GM19397 (cell line): Measurements from ENCODE around the gene PLCB3.

ENCODE experiments used
- ATAC-seq: cut with Tn5 transposase; IDR thresholded peaks from one replicate; pipeline ENCODE4 v1.9.1; 2021; ENCODE audit warnings: mild to moderate bottlenecking, moderate library complexity; ENCODE audit not compliant: unreplicated experiment

The PLCB3 gene

DNA sequence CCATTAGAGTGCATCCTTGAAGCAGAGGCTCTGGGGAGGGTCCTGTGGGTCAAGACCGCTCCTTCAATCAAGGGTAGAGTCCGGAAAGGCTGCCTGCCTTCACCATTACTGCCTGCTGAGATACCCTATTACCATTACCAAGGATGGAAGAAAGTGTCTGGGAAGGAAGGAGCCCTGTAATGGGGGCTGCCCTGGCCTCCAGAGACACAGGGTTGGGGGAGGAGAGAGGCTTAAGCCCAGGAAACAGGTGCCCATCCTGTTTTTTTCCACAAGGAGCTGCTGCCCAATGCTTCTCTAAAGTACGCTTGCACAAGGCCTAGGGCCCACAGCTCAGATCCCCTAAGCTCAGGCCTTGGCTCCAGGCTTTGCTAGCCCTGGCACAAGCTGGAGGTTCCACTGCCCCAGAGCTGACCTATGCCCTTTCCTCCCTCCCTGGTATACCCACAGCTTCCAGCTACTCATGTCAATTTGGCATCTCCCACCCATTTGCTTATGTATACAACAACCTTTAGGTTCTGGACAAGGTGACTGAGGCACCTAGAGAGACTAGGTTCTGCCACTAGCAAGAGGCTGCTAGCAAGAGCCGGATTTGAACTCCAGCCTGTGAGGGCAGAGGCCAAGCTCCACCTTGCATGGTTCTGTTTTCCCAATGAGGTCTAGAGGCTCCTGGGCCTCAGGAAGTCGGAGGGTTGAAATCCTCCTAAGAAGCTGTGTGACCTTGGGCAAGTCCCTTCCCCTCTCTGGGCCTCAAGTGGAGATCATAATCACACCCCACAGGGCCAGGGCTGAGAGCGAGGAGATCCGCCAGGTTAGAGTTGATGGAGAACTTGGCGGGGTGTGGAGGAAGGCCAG, 1.5 kb upstream of the PLCB3 start:
- ATAC-seq = no peak

DNA sequence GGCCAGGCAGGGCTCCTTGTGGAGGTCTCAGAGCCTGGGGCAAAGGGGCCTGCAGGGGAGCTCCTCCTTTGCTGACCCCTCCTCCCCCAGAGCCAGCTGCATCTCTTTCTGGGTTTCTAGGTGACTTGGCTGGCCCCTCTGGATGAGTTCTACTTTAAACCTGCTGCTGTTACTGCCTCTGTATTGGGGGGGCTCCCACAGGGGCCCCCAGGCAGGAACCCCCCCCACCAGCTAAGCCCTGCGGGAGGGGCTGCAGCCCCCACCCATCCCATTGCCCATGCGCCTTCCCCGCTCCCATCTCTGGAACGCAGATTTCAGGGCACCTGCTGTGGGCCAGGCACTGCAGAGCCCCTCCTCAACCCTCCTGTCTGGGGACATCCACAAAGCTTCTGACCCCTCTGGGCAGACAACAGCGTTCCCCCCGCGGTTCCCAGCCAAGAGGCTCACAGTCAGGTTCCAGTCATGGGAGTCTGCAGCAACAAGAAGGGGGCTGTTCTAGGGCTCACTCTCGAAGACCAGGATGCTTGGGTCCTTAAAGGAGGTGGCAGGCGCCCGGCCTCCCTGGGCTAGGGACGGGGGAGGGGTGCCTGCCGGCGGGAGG, 815 bp upstream of the PLCB3 start:
- ATAC-seq = no peak

DNA sequence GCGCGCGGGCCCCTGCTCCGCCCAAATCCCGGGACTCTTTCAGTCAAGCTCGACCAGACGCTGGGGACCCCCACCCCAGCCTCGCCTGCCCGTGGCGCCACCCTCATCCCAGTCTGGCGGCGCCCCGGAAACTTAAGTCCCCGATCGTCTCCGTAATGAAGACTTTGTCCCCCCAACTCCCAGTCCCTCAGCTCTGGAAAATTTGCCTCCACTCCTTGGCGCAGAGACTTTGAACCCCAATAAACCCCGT, 348 bp downstream of the PLCB3 start:
- no peak for ATAC-seq

DNA sequence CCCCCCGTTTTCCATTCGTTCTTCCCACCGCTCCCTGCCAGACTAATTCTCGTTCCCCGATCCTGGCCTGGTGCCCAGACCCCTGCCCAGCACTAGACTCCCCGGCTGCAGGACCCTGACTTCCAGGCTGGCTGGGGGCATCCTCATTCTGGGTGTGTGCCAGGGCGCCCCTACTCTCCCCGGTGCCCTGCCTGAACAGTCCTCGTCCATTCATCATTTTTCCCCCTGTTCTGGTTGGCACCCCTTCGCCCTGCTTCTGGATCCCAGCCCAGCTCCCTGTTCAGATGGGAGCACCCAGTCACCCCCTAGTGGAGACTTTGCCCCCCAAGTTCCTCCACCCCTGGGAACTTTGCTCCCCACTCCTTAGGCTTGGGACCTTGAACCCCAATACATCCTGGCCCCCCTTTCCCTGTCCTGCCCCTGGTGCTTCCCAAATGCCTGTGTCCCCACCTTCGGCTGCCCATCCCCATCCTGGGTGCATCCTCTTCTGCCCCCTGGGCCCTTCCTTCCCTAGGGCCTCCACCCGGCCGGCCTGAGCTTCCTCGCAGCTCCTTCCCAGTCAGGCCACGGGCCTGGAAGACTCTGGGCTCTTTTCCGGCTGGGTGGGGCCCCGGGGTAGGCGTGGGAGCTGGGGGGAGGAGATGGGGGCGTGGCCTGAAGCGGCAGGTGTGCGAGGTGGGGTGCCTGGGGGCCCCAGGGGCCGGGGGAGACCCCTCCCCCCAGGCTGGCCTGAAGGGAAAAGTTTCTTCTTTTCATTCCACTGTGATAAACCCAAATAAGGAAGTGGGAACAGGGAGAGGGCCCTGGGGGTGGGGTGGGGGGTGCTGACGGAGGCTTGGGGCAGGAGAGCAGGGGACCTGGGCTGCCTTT, 908 bp downstream of the PLCB3 start:
- ATAC-seq = no peak

DNA sequence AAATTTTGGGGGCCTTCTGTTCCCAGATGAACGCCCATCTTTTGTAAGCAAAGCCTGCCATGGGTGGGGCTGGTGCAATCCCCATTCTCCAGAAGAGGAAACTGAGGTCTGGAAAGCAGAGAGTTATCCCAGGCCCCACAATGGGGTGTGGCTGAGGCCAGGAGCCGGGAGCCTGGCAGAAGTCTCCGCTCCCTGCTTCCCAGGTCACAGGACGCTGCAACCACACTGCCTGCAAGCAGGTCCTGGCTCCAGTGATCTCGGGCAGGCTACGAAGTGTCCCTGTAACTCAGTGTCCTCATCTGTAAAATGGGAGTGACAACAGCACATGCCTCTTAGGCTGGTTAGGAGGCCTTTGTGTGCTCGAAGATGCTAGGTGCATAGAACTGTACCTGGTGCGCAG, 1.7 kb downstream of the PLCB3 start:
- no peak for ATAC-seq

DNA sequence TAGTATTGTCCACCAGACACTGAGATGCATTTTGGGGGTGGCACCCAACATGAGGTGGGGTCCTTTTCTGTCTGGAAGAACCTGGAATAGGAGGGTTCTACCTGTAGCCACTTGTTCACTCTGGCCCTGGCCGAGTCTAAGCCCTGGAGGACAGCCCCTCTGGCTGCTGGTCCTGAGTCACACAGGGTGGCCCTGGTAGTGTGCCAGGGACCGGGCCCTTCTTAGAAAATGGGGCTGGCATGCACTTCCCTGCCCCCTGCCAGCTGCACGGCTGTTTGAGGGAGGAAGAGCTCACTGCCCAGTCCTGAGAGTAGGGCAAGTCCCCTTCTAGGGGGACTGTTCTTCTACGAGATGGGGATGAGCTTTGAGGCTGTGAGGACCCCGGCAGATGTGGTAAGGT, 2.2 kb downstream of the PLCB3 start:
- no peak for ATAC-seq

DNA sequence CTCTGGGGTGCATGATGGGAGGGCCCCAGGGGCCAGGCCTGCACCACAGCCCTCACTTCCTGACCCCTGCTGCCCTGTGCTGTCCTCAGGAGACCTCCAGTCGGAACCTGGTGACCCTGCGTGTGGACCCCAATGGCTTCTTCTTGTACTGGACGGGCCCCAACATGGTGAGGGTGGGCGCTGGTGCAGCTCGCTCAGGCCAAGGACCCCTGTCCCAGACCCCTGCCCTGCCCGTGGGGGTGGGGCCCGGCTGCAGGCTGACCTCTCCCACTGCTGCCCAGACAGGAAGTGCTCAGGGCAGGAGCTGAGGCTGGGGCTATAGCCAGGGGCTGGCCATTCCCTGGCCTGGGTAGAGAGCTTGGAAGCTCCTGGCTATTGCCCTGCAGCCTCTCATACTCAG, 3.0 kb downstream of the PLCB3 start:
- no peak for ATAC-seq

DNA sequence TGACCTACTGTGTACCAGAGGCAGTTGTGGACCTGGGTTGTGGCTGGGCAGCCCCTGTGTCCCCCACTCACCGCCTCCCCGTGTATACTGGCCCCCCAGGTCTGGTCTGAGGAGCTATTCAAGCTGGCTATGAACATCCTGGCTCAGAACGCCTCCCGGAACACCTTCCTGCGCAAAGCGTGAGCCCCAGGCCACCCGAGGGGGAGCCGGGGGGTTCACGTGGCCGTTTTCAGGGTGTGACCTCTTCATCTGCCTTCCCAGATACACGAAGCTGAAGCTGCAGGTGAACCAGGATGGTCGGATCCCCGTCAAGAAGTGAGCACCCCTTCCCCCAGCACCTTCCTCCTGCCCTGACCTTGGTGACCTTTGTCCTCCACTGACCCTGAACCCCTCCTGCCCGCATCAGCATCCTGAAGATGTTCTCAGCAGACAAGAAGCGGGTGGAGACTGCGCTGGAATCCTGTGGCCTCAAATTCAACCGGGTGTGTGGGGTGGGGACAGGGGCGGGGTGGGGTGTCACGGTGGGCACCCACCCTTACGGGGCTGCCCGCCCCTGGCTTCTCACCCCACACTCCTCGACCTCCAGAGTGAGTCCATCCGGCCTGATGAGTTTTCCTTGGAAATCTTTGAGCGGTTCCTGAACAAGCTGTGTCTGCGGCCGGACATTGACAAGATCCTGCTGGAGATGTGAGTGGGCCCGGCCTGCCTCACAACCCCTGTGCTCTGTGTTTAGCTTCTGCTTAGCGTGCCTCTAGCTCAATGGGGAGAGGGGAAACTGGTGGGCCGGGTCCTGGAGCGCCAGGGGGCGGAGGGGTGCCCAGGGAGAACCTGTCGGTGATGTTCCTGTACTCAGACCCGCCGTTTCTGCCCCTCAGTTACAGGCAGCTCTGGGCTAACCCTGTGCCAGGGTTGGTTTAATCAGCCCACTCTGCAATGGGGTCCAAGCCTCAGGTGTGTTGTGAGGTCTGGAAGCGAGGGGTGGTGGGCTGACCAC, 4.1 kb downstream of the PLCB3 start:
- no peak for ATAC-seq

DNA sequence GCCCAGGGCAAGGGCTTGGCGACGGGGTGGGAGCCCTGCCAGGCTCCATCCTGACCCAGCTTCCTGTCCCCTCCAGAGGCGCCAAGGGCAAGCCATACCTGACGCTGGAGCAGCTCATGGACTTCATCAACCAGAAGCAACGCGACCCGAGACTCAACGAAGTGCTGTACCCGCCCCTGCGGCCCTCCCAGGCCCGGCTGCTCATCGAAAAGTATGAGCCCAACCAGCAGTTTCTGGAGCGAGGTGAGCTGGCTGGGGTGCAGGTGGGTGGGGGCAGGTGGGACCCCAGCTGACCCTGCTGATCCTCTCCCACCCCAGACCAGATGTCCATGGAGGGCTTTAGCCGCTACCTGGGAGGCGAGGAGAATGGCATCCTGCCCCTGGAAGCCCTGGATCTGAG, 5.0 kb downstream of the PLCB3 start:
- no peak for ATAC-seq

DNA sequence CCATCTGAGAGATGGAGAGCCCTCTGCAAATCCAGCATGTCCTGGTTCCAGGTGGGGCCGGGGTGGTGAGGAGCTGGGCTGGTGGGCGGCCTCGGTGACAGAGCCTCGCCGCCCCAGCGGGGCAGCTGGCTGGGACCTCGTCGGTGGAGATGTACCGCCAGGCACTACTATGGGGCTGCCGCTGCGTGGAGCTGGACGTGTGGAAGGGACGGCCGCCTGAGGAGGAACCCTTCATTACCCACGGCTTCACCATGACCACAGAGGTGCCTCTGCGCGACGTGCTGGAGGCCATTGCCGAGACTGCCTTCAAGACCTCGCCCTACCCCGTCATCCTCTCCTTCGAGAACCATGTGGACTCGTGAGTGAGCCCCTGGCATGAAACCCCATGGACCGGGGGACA, 7.0 kb downstream of the PLCB3 start:
- no peak for ATAC-seq

DNA sequence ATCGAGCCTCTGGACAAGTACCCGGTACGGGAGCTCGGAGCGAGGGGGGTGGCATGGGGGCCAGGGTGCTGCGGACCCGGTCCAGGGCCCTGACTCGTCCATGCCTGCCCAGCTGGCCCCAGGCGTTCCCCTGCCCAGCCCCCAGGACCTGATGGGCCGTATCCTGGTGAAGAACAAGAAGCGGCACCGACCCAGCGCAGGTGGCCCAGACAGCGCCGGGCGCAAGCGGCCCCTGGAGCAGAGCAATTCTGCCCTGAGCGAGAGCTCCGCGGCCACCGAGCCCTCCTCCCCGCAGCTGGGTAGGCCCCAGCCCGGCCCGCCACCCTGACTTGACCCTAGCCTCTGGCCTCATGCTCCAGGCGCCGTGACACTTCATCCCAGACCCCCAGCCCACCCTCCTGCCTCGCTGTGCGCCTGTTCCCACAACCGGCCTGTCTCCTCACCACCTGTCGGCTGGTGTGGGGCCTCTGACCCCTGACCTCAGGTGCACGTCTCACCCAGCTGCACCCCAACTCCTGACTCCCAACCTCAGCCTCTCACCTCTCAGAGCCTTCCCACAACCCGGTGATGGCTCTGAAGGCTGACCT, 7.7 kb downstream of the PLCB3 start:
- no peak for ATAC-seq

DNA sequence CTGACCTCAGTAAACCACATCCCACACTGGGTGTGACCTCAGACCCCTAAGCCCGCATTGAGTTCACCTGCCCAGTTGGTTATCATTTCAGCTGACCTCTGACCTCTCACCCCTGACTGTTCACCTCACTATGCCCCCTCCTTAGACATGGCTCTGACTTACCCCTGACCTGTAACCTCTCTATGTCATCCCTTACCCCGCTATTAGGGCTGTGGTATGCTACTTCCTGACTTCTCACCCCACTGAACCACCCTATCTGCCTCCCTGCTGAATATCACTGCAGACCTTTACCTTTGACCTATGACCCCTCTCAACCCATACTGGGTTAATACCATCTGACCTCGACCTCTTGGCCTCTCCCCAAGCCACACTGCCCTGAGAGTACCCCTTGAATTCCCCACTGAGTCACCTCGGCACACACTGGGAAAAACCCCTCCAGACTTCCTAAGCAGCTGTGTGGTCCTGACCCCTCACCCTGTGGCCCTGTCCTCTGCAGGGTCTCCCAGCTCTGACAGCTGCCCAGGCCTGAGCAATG, 8.3 kb downstream of the PLCB3 start:
- no peak for ATAC-seq

DNA sequence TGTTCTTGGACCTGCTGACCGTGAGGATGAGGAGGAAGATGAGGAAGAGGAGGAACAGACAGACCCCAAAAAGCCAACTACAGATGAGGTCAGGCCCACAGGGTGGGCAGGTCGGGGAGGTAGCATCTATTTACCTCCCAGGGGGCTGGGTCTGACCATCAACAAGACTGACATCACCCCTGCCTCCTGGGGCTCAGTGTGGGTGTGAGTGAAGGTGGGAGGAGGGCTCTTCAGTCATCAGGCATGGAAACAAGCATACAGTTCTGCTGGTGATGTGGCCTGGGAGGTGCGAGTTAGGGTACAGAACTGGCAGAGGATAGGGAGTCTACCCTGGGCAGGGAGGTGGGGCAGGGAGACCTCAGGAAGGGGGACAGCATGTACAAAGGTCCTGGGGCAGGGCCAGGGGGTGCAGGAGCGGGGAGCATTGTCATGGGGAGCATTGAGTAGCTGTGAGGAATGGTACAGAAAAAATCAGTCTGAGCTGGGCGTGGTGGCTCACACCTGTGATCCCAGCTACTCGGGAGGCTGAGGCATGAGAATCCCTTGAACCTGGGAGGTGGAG, 8.9 kb downstream of the PLCB3 start:
- no peak for ATAC-seq

DNA sequence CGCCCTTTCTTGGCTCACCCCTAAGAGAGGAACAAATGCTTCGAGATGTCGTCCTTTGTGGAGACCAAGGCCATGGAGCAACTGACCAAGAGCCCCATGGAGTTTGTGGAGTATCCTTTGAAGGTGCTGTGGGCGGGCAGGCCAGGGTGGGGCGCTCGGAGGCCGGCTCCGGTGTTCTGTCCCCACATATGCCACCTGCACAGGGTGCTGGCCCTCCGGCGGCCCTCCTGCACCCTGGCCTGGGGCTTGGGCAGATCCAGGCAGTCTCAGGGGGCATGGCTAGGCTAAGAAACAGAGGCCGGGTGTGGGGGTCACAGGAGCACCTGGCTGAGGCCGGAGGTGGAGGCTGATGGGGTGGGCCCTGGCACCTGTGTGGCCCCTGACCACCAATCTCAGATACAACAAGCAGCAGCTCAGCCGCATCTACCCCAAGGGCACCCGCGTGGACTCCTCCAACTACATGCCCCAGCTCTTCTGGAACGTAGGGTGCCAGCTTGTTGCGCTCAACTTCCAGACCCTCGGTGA, 10.3 kb downstream of the PLCB3 start:
- no peak for ATAC-seq

DNA sequence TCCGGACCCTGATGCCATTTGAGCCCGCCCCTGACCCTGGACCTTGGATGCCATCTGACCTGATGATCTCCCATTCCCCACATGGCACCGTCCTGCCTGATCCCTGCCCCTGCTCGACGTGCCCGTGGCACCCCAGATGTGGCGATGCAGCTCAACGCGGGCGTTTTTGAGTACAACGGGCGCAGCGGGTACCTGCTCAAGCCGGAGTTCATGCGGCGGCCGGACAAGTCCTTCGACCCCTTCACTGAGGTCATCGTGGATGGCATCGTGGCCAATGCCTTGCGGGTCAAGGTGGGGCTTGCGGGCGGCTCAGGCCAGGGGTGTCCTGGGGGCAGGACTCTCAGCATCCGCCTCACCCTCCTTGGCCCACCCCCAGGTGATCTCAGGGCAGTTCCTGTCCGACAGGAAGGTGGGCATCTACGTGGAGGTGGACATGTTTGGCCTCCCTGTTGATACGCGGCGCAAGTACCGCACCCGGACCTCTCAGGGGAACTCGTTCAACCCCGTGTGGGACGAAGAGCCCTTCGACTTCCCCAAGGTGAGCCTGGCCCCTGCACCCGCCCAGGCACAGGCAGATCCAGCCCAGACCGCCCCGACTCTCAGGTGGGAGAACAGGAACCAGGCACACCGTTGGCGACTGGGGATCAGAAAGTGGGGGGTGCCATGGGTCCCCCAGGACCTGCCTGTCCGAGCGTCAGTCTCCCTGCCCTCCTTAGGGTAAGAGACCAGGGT, 11.1 kb downstream of the PLCB3 start:
- ATAC-seq = no peak

DNA sequence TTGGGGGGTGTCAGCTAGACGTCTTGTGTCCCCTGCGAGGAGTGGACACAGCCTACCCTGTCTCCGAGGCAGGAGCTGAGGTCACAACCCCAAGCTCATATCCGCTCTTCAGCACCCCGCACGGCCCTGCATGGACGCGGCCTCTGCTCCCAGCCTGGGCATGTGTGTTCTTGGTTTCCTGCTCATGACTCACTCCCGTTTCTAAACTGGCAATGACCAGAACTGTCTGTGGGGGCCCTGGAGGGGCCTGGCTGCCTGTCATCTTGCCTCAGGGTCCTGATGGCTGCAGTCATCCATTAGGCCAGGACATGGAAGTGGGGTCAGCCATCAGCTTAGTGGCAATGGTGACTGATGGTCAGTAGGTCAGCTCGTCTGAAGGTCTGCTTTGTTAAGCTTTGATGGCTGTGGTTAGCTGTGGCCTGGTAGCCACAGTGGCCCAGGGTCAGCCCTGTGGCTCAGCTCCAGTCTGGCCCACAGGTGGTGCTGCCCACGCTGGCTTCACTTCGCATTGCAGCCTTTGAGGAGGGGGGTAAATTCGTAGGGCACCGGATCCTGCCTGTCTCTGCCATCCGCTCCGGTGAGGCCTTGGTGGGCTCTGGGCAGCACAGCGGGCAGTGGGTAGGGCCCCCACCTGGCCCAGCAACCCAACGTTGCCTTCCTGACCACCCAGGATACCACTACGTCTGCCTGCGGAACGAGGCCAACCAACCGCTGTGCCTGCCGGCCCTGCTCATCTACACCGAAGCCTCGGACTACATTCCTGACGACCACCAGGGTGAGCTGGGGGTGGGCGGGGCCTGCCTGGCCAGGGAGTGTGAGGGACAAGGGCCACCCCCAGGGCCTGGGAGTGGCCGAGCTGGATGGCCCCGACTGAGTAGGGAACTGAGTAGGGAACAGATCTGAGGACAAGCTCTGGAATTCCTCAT, 12.0 kb downstream of the PLCB3 start:
- no peak for ATAC-seq

DNA sequence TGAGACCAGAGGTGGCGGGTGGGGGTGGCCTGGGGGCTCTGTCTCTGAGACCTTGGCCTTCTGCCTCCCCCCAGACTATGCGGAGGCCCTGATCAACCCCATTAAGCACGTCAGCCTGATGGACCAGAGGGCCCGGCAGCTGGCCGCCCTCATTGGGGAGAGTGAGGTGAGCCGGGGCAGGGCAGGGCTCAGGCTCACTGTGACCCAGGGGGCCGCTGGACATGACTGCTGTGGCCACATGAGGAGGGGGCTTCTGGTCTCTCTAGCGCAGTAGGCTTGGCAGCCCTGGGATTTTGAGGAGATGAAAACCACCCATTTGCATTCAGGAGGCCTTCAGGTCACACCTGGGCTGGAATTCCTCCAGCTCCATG, 12.6 kb downstream of the PLCB3 start:
- ATAC-seq = no peak

DNA sequence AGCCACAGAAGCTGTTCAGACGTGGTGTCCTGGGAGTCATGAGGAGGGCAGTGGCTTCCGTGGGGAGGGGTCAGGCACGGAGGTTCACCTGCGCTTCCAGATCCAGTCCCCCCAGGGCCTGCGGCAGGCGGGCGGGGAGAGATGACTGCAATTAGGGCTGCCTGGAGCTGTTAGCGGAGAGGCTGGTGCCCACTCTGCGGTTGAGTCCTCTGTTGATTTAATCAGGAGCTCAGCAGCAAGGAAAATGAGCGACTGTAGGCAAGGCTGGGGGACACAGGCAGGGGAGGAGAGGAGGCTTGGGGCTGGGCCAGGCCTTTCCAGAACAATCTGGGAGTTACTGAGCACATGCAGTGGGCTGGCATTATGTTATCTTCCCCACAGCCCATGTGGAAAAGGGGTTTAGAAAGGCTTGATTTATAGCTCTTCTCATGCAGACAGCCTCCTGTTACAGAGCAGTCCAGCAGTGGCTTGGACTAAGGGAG, 13.1 kb downstream of the PLCB3 start:
- no peak for ATAC-seq
